ENCODE results near the gene ITPK1. TPM values are rescaled to one million over a fixed set of nuclear protein-coding genes. Genes with fewer than 3 reads are reported as not detected.

The ITPK1 gene
- total RNA-seq, 1 experiment from 2014 or later, result 66.2 TPM

DNA sequence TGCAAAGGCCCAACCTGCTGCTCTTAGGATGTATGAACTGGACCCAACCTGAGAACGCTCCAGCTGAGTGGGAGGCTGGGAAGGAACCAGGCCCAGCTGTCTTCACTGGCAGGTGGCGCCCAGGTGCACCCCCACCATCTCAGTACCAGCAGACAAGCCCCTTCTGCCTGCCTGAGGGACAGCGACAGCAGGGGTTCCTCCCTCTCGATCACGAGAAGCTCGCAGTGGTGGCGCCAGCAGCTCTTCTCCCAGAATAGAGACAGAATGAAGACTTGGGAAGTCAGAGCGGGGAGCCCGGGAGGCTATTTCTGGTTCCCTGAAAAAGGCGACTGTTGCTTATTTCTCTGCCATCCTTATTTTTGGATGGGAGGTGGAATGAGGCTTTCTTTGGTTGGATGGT is 146.3 kb downstream of the ITPK1 start:
- POLR2A ChIA-PET (ENCODE audit: unreplicated experiment), result no interaction called here
- H3K79me2 ChIP-seq (ENCODE audit: low read length), result 0 out of 2 replicates have a peak, but pooled peaks cover 3% of the 10 kb centered on the region
- no TSS peak for BruUV-seq (replicated peaks)

DNA sequence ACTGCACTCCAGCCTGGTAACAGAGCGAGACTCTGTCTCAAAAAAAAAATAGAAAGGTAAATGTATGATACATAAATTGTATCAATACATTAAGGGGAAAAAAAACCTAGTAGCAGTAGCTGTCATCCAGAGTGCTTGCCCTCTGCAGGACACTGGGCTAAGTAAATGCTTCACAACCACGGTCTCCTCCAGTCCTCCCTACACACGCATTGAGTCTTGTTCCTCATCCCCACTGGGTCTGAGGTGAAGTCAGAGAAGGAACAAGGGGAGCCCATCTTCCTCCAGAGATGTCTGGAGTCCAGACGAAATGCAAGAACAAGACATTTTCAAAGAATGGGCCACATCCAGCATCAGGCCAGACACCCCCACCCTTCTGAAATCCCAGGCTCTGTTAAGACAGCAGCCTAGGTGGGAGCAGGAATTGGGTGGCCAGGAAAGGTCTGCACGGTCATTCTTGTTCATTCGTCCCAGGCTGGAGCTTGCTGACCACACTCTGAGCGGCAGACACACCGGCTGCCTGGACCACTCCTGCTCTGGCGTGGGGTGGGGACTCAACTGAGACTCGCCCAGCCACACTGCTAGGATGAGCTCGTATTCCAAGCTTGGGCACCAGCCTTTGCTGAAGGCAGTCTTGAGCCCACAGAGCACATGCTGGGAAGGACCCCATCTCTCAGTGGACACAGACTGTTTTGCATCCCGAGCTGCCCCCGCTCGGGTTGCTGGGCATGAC is 147.3 kb downstream of the ITPK1 start:
- Histone ChIP-seq H3K79me2 (ENCODE audit: low read length) (0 out of 2 replicates have a peak, but pooled peaks cover 3% of the 10 kb centered on the region), H3K9me3 (ENCODE audit: low read length) (no peaks in the 10 kb centered on the region), H2AFZ (ENCODE audit: low read length) (no peak overlapping the region), H3K27ac (ENCODE audit: low read length) (no peak overlapping the region), H3F3A (ENCODE audit: low read length, unreplicated experiment) (no peaks in the 10 kb centered on the region), H3K27me3 (ENCODE audit: low read length) (no peaks in the 10 kb centered on the region), H4K20me1 (ENCODE audit: low read length) (no peaks in the 10 kb centered on the region), H3K4me1 (ENCODE audit: insufficient read depth, low read length) (peaks cover 6% of the 10 kb centered on the region; the same call in 1 of the 2 replicates), H3K9me2 (replicated peaks; ENCODE audit: low read length) (no peaks in the 10 kb centered on the region), H3K4me2 (ENCODE audit: low read length) (no peak overlapping the region), H3K9ac (ENCODE audit: low read length) (no peak overlapping the region), H3K36me3 (ENCODE audit: low read depth, low read length) (no peaks in the 10 kb centered on the region), H3K4me3 (ENCODE audit: low read length) (no peak overlapping the region)
- TF ChIP-seq EZH2 (IDR thresholded peaks at IDR 0.05; ENCODE audit: low read length, unreplicated experiment), result no peak
- no peak for TF ChIP-seq EZH2phosphoT487 (IDR thresholded peaks at IDR 0.05; ENCODE audit: borderline replicate concordance, low read length)
- TF ChIP-seq, protein P1, sequence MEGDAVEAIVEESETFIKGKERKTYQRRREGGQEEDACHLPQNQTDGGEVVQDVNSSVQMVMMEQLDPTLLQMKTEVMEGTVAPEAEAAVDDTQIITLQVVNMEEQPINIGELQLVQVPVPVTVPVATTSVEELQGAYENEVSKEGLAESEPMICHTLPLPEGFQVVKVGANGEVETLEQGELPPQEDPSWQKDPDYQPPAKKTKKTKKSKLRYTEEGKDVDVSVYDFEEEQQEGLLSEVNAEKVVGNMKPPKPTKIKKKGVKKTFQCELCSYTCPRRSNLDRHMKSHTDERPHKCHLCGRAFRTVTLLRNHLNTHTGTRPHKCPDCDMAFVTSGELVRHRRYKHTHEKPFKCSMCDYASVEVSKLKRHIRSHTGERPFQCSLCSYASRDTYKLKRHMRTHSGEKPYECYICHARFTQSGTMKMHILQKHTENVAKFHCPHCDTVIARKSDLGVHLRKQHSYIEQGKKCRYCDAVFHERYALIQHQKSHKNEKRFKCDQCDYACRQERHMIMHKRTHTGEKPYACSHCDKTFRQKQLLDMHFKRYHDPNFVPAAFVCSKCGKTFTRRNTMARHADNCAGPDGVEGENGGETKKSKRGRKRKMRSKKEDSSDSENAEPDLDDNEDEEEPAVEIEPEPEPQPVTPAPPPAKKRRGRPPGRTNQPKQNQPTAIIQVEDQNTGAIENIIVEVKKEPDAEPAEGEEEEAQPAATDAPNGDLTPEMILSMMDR (conservative IDR thresholded peaks at IDR 0.05; ENCODE audit: low read depth, low read length), result no peak
- ChIA-PET POLR2A (ENCODE audit: unreplicated experiment) (no interaction called here), CTCF (interaction anchor here (0.6 kb wide), 1 partner anchor 188 kb away, joined by 5 read pairs; no protein-coding TSS in a partner anchor)
- no peak for ATAC-seq
- intact Hi-C loops (cut with micrococcal nuclease), result no loop called here
- DNase-seq, result no peak
- no TSS peak for BruUV-seq (replicated peaks)

More for the DNA sequence above, 146.3 kb downstream of the ITPK1 start:
- Histone ChIP-seq H3K36me3 (ENCODE audit: low read depth, low read length) (no peaks in the 10 kb centered on the region), H3K4me2 (ENCODE audit: low read length) (no peak overlapping the region), H3K9ac (ENCODE audit: low read length) (no peak overlapping the region), H3K9me2 (replicated peaks; ENCODE audit: low read length) (no peaks in the 10 kb centered on the region), H3K27ac (ENCODE audit: low read length) (no peak overlapping the region), H3K4me3 (ENCODE audit: low read length) (no peak overlapping the region), H3K27me3 (ENCODE audit: low read length) (no peaks in the 10 kb centered on the region), H4K20me1 (ENCODE audit: low read length) (no peaks in the 10 kb centered on the region), H3F3A (ENCODE audit: low read length, unreplicated experiment) (no peaks in the 10 kb centered on the region), H3K4me1 (ENCODE audit: insufficient read depth, low read length) (no peaks in the 10 kb centered on the region), H3K9me3 (ENCODE audit: low read length) (no peaks in the 10 kb centered on the region), H2AFZ (ENCODE audit: low read length) (no peak overlapping the region)
- intact Hi-C loops (cut with micrococcal nuclease), result no loop called here
- no peak for ATAC-seq
- TF ChIP-seq EZH2phosphoT487 (IDR thresholded peaks at IDR 0.05; ENCODE audit: borderline replicate concordance, low read length) (no peak), EZH2 (IDR thresholded peaks at IDR 0.05; ENCODE audit: low read length, unreplicated experiment) (no peak)
- TF ChIP-seq, protein P1 (conservative IDR thresholded peaks at IDR 0.05; ENCODE audit: low read depth, low read length), result no peak
- CTCF ChIA-PET, result no interaction called here
- no peak for DNase-seq

DNA sequence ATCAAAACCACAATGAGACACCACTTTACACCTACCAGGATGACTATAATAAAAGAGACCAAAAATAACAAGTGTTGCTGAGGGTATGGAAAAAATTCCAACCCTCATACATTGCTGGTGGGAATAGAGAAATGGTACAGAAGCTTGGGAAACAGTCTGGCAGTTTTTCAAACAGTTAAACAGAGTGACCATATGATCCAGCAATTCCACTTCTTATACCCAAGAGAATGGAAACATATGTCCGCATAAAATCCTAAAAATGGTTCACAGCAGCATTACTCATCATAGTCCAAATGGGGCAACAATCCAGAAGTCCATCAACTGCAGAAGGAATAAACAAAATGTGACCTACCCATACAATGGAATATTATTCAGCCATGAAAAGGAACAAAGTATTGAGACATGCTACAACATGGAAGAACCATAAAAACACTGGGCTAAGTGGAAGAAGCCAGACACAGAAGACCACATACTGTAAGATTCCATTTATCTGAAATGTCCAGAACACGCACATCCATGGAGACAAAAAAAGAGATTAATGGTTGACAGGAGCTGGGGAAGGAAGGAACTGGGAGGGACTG is 148.3 kb downstream of the ITPK1 start:
- Histone ChIP-seq H3K4me3 (ENCODE audit: low read length) (no peak overlapping the region), H3K9me2 (replicated peaks; ENCODE audit: low read length) (no peaks in the 10 kb centered on the region), H3K27me3 (ENCODE audit: low read length) (no peaks in the 10 kb centered on the region), H3F3A (ENCODE audit: low read length, unreplicated experiment) (no peaks in the 10 kb centered on the region), H3K9me3 (ENCODE audit: low read length) (no peaks in the 10 kb centered on the region), H4K20me1 (ENCODE audit: low read length) (no peaks in the 10 kb centered on the region), H3K4me2 (ENCODE audit: low read length) (no peak overlapping the region), H3K9ac (ENCODE audit: low read length) (no peak overlapping the region), H3K36me3 (ENCODE audit: low read depth, low read length) (no peaks in the 10 kb centered on the region), H3K79me2 (ENCODE audit: low read length) (0 out of 2 replicates have a peak, but pooled peaks cover 3% of the 10 kb centered on the region), H3K27ac (ENCODE audit: low read length) (no peak overlapping the region), H2AFZ (ENCODE audit: low read length) (no peak overlapping the region), H3K4me1 (ENCODE audit: insufficient read depth, low read length) (peaks cover 6% of the 10 kb centered on the region; the same call in 1 of the 2 replicates)
- BruUV-seq (replicated peaks), result no TSS peak
- no peak for TF ChIP-seq EZH2 (IDR thresholded peaks at IDR 0.05; ENCODE audit: low read length, unreplicated experiment)
- TF ChIP-seq, protein P1 (conservative IDR thresholded peaks at IDR 0.05; ENCODE audit: low read depth, low read length), result no peak
- TF ChIP-seq EZH2phosphoT487 (IDR thresholded peaks at IDR 0.05; ENCODE audit: borderline replicate concordance, low read length), result no peak
- intact Hi-C loops (cut with micrococcal nuclease), result no loop called here
- ChIA-PET POLR2A (ENCODE audit: unreplicated experiment) (no interaction called here), CTCF (no interaction called here)
- DNase-seq (no peak), ATAC-seq (no peak)

All from PC-3 (cell line).